ENCODE data around the gene SLC35G1.
A peak's percentile ranks its signal among the peaks of the same experiment; 100 is the strongest.

Gene SLC35G1

GRCh38 chr10:93871671-93872204 lies 22.0 kb upstream of the SLC35G1 start:
- no peak for DNase-seq (ENCODE audit: low read depth)
- H3K4me3 ChIP-seq (ENCODE audit: low read depth, low read length) = no peak overlapping the region
- TF ChIP-seq, protein P1, sequence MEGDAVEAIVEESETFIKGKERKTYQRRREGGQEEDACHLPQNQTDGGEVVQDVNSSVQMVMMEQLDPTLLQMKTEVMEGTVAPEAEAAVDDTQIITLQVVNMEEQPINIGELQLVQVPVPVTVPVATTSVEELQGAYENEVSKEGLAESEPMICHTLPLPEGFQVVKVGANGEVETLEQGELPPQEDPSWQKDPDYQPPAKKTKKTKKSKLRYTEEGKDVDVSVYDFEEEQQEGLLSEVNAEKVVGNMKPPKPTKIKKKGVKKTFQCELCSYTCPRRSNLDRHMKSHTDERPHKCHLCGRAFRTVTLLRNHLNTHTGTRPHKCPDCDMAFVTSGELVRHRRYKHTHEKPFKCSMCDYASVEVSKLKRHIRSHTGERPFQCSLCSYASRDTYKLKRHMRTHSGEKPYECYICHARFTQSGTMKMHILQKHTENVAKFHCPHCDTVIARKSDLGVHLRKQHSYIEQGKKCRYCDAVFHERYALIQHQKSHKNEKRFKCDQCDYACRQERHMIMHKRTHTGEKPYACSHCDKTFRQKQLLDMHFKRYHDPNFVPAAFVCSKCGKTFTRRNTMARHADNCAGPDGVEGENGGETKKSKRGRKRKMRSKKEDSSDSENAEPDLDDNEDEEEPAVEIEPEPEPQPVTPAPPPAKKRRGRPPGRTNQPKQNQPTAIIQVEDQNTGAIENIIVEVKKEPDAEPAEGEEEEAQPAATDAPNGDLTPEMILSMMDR (conservative IDR thresholded peaks at IDR 0.05; ENCODE audit: low read depth, low read length) = no peak

- H3K4me3 ChIP-seq (ENCODE audit: low read depth, low read length) = no peak overlapping the region
- no peak for DNase-seq (ENCODE audit: low read depth)
- TF ChIP-seq, protein P1 (conservative IDR thresholded peaks at IDR 0.05; ENCODE audit: low read depth, low read length) = no peak
Measured at GRCh38 chr10:93872375-93873158, 21.2 kb upstream of the SLC35G1 start.

GRCh38 chr10:93873420-93874115 lies 20.2 kb upstream of the SLC35G1 start:
- DNase-seq (ENCODE audit: low read depth) = peak; percentile 76
- TF ChIP-seq, protein P1 (conservative IDR thresholded peaks at IDR 0.05; ENCODE audit: low read depth, low read length) = no peak
- H3K4me3 ChIP-seq (ENCODE audit: low read depth, low read length) = no peak overlapping the region

GRCh38 chr10:93874309-93875031 lies 19.3 kb upstream of the SLC35G1 start:
- no peak for DNase-seq (ENCODE audit: low read depth)
- TF ChIP-seq, protein P1 (conservative IDR thresholded peaks at IDR 0.05; ENCODE audit: low read depth, low read length) = no peak
- H3K4me3 ChIP-seq (ENCODE audit: low read depth, low read length) = no peak overlapping the region

GRCh38 chr10:93875032-93875358 lies 18.8 kb upstream of the SLC35G1 start:
- TF ChIP-seq, protein P1 (conservative IDR thresholded peaks at IDR 0.05; ENCODE audit: low read depth, low read length) = no peak
- no peak overlapping the region for H3K4me3 ChIP-seq (ENCODE audit: low read depth, low read length)
- DNase-seq (ENCODE audit: low read depth) = no peak

DNA sequence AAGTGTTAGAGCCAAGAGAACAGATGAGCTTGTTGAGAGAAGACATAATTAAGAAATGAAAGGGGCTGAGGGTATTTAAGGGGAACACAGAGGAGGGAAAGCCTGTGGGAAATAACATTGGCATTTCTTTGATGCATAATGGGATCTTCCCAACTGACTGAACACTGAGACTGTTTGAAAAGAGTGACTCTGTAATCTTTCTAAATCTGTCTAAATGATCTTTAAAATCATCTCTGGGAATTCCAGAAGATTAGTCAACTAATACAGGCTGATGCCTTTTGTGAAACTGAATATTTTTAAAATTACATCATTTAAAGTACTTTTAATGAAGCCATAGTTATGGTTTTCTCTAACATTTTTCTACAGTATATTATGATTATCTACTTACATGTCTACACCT lies 17.4 kb upstream of the SLC35G1 start:
- TF ChIP-seq, protein P1 (conservative IDR thresholded peaks at IDR 0.05; ENCODE audit: low read depth, low read length) = no peak
- DNase-seq (ENCODE audit: low read depth) = peak; percentile 20
- no peak overlapping the region for H3K4me3 ChIP-seq (ENCODE audit: low read depth, low read length)

Data from choroid plexus epithelial cell (primary cell).